HG02840 (cell line): ENCODE data around the gene DCUN1D4.
A peak's percentile ranks its signal among the peaks of the same experiment; 100 is the strongest.
"Not testable (repeated sequence)": the region's sequence is repeated elsewhere in the genome, so short reads cannot be mapped to it uniquely, and the experiment has no call there.

Experiments
- ATAC-seq: cut with Tn5 transposase; IDR thresholded peaks from one replicate; pipeline ENCODE4 v1.9.1; 2021; ENCODE audit warnings: mild to moderate bottlenecking, moderate library complexity, moderate number of reproducible peaks; ENCODE audit not compliant: unreplicated experiment, low FRiP score

Gene DCUN1D4

GRCh38 chr4:51890760-51891159 lies 47.8 kb downstream of the DCUN1D4 start:
- no peak for ATAC-seq

GRCh38 chr4:51893402-51893801 lies 50.4 kb downstream of the DCUN1D4 start:
- ATAC-seq = not testable (repeated sequence)

GRCh38 chr4:51894059-51894645 lies 51.2 kb downstream of the DCUN1D4 start:
- ATAC-seq = no peak

- ATAC-seq = no peak
Observed at GRCh38 chr4:51895158-51895557, 52.2 kb downstream of the DCUN1D4 start.

- peak; percentile 97 for ATAC-seq
Observed at GRCh38 chr4:51895816-51896408, 53.0 kb downstream of the DCUN1D4 start.

- ATAC-seq = no peak
Observed at GRCh38 chr4:51901363-51901762, 58.4 kb downstream of the DCUN1D4 start.

GRCh38 chr4:51906167-51906958 lies 63.4 kb downstream of the DCUN1D4 start:
- peak; percentile 97 for ATAC-seq

GRCh38 chr4:51907006-51907669 lies 64.2 kb downstream of the DCUN1D4 start:
- no peak for ATAC-seq

GRCh38 chr4:51909236-51909703 lies 66.3 kb downstream of the DCUN1D4 start:
- no peak for ATAC-seq

- ATAC-seq = no peak
Observed at GRCh38 chr4:51918251-51918650, 75.3 kb downstream of the DCUN1D4 start.

GRCh38 chr4:51923343-51923742 lies 80.4 kb downstream of the DCUN1D4 start:
- no peak for ATAC-seq

- no peak for ATAC-seq
Observed at GRCh38 chr4:51925307-51925706, 82.4 kb downstream of the DCUN1D4 start.

GRCh38 chr4:51930557-51930956 lies 87.6 kb downstream of the DCUN1D4 start:
- no peak for ATAC-seq

- no peak for ATAC-seq
Observed at GRCh38 chr4:51931461-51931860, 88.5 kb downstream of the DCUN1D4 start.

- no peak for ATAC-seq
Observed at GRCh38 chr4:51932261-51932660, 89.3 kb downstream of the DCUN1D4 start.

GRCh38 chr4:51932684-51933083 lies 89.7 kb downstream of the DCUN1D4 start:
- ATAC-seq = no peak

GRCh38 chr4:51940460-51940859 lies 97.5 kb downstream of the DCUN1D4 start:
- ATAC-seq = not testable (repeated sequence)

- no peak for ATAC-seq
Observed at GRCh38 chr4:51942108-51942832, 99.3 kb downstream of the DCUN1D4 start.

GRCh38 chr4:51942833-51943215 lies 99.9 kb downstream of the DCUN1D4 start:
- ATAC-seq = no peak

- no peak for ATAC-seq
Observed at GRCh38 chr4:51943221-51943620, 100.3 kb downstream of the DCUN1D4 start.
